K562 (cell line): ENCODE data around the gene VAC14. TPM values are rescaled to one million over a fixed set of nuclear protein-coding genes. Genes with fewer than 3 reads are reported as not detected.

Source experiments
- CBFB ChIP-seq: sonication (generic); formaldehyde crosslinking; IDR thresholded peaks from 2 replicates; pipeline ENCODE4 v1.4.0; 2020; ENCODE audit warnings: mild to moderate bottlenecking, missing genetic modification reagents
- FOXK2 ChIP-seq, 2 experiments: fragments of 450-650 bp; IDR thresholded peaks in 1 of 2; conservative IDR thresholded peaks in 1 of 2; 2 replicates each; pipeline ENCODE4 v1.6.1; 2016; ENCODE audit warnings: low read depth in 2 of 2, mild to moderate bottlenecking in 1 of 2
- NCOA4 ChIP-seq: fragments of 450-650 bp; IDR thresholded peaks from 2 replicates; pipeline ENCODE4 v1.6.1; 2018; ENCODE audit warnings: mild to moderate bottlenecking; ENCODE audit not compliant: partially characterized antibody
- PCBP2 ChIP-seq: fragments of 200-400 bp; formaldehyde crosslinking; IDR thresholded peaks from 2 replicates; pipeline ENCODE4 v1.6.1; 2018; ENCODE audit warnings: low read length, low read depth, mild to moderate bottlenecking, moderate library complexity; ENCODE audit not compliant: poor library complexity, severe bottlenecking
- TRIM24 ChIP-seq, 2 experiments: fragments of 450-650 bp; IDR thresholded peaks; 2 replicates each; pipeline ENCODE4 v1.6.1; 2016
- ZNF197 ChIP-seq: fragments of 200-800 bp; sonication (Bioruptor generic); IDR thresholded peaks from 2 replicates; pipeline ENCODE4 v1.6.1; 2016; ENCODE audit warnings: low read depth, missing genetic modification characterization, missing compliant biosample characterization
- polyA plus RNA-seq, 8 experiments: library from polyadenylated mRNA; depleted of rRNA in 4 of 8; stranded (reverse) in 5 of 8; unstranded in 3 of 8; fragments of >200 nt; fragmentation: Nextera tagmentation in 2 of 8; fragmentation: Illumina TruSeq in 1 of 8; extraction: Ambion mirVana in 2 of 8; extraction: Trizol in 1 of 8; gene quantifications; 2 replicates each; pipeline versions ENCODE4 v1.2.1 to v1.2.3, GENCODE V29; 2011 to 2014; ENCODE audit warnings: inconsistent platforms in 1 of 8, missing spikeins in 1 of 8
- total RNA-seq, 7 experiments: library from RNA; depleted of rRNA in 6 of 7; stranded (reverse); fragments of >200 nt in 6 of 7; fragmentation: Illumina TruSeq in 2 of 7; extraction: Trizol in 2 of 7; gene quantifications; 2 replicates each; pipeline versions ENCODE4 v1.2.1 to v1.2.3, GENCODE V29; 2011 to 2021; ENCODE audit warnings: low replicate concordance in 1 of 7
- TF ChIP-seq, protein P1 (sequence below), 2 experiments: fragments of 450-650 bp; formaldehyde crosslinking in 1 of 2; IDR thresholded peaks; 2 replicates each; pipeline versions ENCODE4 v1.4.0 to v1.6.1; 2014 to 2020; ENCODE audit warnings: mild to moderate bottlenecking in 2 of 2, borderline replicate concordance in 1 of 2, low read depth in 1 of 2
- TF ChIP-seq, protein P2 (sequence below): fragments of 450-650 bp; IDR thresholded peaks from 2 replicates; pipeline ENCODE4 v1.6.1; 2014; ENCODE audit warnings: low read depth, mild to moderate bottlenecking, moderate library complexity, borderline replicate concordance

The VAC14 gene
- total and polyA plus RNA-seq, 9 of the 15 experiments (the other 6 are each of a cell fraction or from before 2014, with no cell fraction given): 1.3 to 41.6 (median 26.6) TPM

- TF ChIP-seq, protein P1, sequence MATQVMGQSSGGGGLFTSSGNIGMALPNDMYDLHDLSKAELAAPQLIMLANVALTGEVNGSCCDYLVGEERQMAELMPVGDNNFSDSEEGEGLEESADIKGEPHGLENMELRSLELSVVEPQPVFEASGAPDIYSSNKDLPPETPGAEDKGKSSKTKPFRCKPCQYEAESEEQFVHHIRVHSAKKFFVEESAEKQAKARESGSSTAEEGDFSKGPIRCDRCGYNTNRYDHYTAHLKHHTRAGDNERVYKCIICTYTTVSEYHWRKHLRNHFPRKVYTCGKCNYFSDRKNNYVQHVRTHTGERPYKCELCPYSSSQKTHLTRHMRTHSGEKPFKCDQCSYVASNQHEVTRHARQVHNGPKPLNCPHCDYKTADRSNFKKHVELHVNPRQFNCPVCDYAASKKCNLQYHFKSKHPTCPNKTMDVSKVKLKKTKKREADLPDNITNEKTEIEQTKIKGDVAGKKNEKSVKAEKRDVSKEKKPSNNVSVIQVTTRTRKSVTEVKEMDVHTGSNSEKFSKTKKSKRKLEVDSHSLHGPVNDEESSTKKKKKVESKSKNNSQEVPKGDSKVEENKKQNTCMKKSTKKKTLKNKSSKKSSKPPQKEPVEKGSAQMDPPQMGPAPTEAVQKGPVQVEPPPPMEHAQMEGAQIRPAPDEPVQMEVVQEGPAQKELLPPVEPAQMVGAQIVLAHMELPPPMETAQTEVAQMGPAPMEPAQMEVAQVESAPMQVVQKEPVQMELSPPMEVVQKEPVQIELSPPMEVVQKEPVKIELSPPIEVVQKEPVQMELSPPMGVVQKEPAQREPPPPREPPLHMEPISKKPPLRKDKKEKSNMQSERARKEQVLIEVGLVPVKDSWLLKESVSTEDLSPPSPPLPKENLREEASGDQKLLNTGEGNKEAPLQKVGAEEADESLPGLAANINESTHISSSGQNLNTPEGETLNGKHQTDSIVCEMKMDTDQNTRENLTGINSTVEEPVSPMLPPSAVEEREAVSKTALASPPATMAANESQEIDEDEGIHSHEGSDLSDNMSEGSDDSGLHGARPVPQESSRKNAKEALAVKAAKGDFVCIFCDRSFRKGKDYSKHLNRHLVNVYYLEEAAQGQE (IDR thresholded peaks at IDR 0.05; ENCODE audit: borderline replicate concordance): no peak
- TF ChIP-seq, protein P1 (CRISPR knock-in tag; IDR thresholded peaks at IDR 0.05; ENCODE audit: low read depth): no peak
- TF ChIP-seq, protein P2, sequence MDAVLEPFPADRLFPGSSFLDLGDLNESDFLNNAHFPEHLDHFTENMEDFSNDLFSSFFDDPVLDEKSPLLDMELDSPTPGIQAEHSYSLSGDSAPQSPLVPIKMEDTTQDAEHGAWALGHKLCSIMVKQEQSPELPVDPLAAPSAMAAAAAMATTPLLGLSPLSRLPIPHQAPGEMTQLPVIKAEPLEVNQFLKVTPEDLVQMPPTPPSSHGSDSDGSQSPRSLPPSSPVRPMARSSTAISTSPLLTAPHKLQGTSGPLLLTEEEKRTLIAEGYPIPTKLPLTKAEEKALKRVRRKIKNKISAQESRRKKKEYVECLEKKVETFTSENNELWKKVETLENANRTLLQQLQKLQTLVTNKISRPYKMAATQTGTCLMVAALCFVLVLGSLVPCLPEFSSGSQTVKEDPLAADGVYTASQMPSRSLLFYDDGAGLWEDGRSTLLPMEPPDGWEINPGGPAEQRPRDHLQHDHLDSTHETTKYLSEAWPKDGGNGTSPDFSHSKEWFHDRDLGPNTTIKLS: no peak
- TF ChIP-seq PCBP2 (no peak), NCOA4 (no peak), ZNF197 (CRISPR knock-in tag) (no peak), FOXK2 (conservative IDR thresholded peaks at IDR 0.05 in 1 of 2, IDR thresholded peaks at IDR 0.05 in 1 of 2; ENCODE audit: low read depth in 2 of 2) (no peak), TRIM24 (IDR thresholded peaks at IDR 0.05) (no peak), CBFB (no peak)
Observed at GRCh38 chr16:70752426-70752825, 48.5 kb downstream of the VAC14 start (continued).
